HEK293 (cell line): ENCODE results near the gene CHID1.
A peak's percentile ranks its signal among the peaks of the same experiment; 100 is the strongest.

Source experiments
- CTCF ChIA-PET: fragments of 350-600 bp; formaldehyde crosslinking; extraction: SDS; loops from one replicate; lab custom pipeline; 2021; ENCODE audit warnings: antibody characterized with exemption; lab: Yijun Ruan, JAX
- POLR2A ChIA-PET: fragments of 300-600 bp; formaldehyde crosslinking; extraction: SDS; loops from one replicate; lab custom pipeline; 2020; ENCODE audit warnings: antibody characterized with exemption, inconsistent platforms; lab: Yijun Ruan, JAX
- H3K27ac ChIP-seq: fragments of 200-500 bp; sonication (Bioruptor generic); 2 replicates; pipeline ENCODE4 v1.5.1; 2014; ENCODE audit warnings: low read depth, low read length, control low read depth, inconsistent platforms; ENCODE audit errors: extremely low read depth
- H3K36me3 ChIP-seq, 2 experiments: fragments of 200-500 bp in 1 of 2; sonication (Bioruptor generic) in 1 of 2; 1 replicate in 1 of 2; 2 replicates in 1 of 2; pipeline ENCODE4 v1.5.1; 2014 to 2017; ENCODE audit warnings: inconsistent platforms in 2 of 2, low read length in 2 of 2; ENCODE audit not compliant: control insufficient read depth in 2 of 2, insufficient read depth in 1 of 2
- H3K4me1 ChIP-seq: fragments of 200-500 bp; sonication (Bioruptor generic); 2 replicates; pipeline ENCODE4 v1.5.1; 2014; ENCODE audit warnings: mild to moderate bottlenecking, low read length, inconsistent platforms; ENCODE audit not compliant: control insufficient read depth, insufficient read depth
- H3K4me3 ChIP-seq: 2 replicates; pipeline ENCODE4 v1.5.1; 2011; ENCODE audit warnings: low read depth, mild to moderate bottlenecking, control low read depth, low read length, moderate library complexity
- H3K9me3 ChIP-seq: fragments of 200-500 bp; sonication (Bioruptor generic); 2 replicates; pipeline ENCODE4 v1.5.1; 2014; ENCODE audit warnings: low read depth, low read length, inconsistent platforms; ENCODE audit not compliant: control insufficient read depth, insufficient read depth
- GLIS1 ChIP-seq: fragments of 450-650 bp; formaldehyde crosslinking; IDR thresholded peaks from 2 replicates; pipeline ENCODE4 v1.5.1; 2016; ENCODE audit warnings: missing biosample characterization, missing genetic modification characterization
- GLIS2 ChIP-seq: fragments of 450-650 bp; formaldehyde crosslinking; IDR thresholded peaks from 2 replicates; pipeline ENCODE4 v1.5.1; 2016; ENCODE audit warnings: missing biosample characterization, missing genetic modification characterization
- HOXA7 ChIP-seq: sonication (generic); formaldehyde crosslinking; IDR thresholded peaks from 2 replicates; pipeline ENCODE4 v1.8.1; 2022; ENCODE audit warnings: missing genetic modification reagents, borderline replicate concordance
- KLF8 ChIP-seq: fragments of 450-650 bp; formaldehyde crosslinking; IDR thresholded peaks from 2 replicates; pipeline ENCODE4 v1.5.1; 2016; ENCODE audit warnings: missing biosample characterization, missing genetic modification characterization
- PBX3 ChIP-seq: sonication (generic); formaldehyde crosslinking; IDR thresholded peaks from 2 replicates; pipeline ENCODE4 v1.8.1; 2022; ENCODE audit warnings: mild to moderate bottlenecking, moderate library complexity, missing genetic modification reagents
- ZBTB20 ChIP-seq: fragments of 450-650 bp; formaldehyde crosslinking; IDR thresholded peaks from 2 replicates; pipeline ENCODE4 v1.5.1; 2016; ENCODE audit warnings: missing biosample characterization, missing genetic modification characterization
- ZIC2 ChIP-seq: fragments of 450-650 bp; formaldehyde crosslinking; IDR thresholded peaks from 2 replicates; pipeline ENCODE4 v1.5.1; 2016; ENCODE audit warnings: missing biosample characterization, missing genetic modification characterization
- ZNF221 ChIP-seq: fragments of 450-650 bp; formaldehyde crosslinking; IDR thresholded peaks from 2 replicates; pipeline ENCODE4 v1.5.1; 2017; ENCODE audit warnings: missing biosample characterization, missing genetic modification characterization, borderline replicate concordance
- ZNF335 ChIP-seq: fragments of 450-650 bp; formaldehyde crosslinking; conservative IDR thresholded peaks from 2 replicates; pipeline ENCODE4 v1.5.1; 2016; ENCODE audit warnings: missing biosample characterization, missing genetic modification characterization
- ZNF37A ChIP-seq: fragments of 450-650 bp; IDR thresholded peaks from 2 replicates; pipeline ENCODE4 v1.5.1; 2018; ENCODE audit warnings: missing biosample characterization, missing genetic modification characterization
- ZNF561 ChIP-seq: fragments of 450-650 bp; IDR thresholded peaks from 2 replicates; pipeline ENCODE4 v1.5.1; 2018; ENCODE audit warnings: missing biosample characterization, missing genetic modification characterization, borderline replicate concordance
- ZSCAN23 ChIP-seq: fragments of 450-650 bp; formaldehyde crosslinking; IDR thresholded peaks from 2 replicates; pipeline ENCODE4 v1.5.1; 2016; ENCODE audit warnings: missing biosample characterization, missing genetic modification characterization
- TF ChIP-seq, protein P1 (sequence below): fragments of 450-650 bp; formaldehyde crosslinking; IDR thresholded peaks from 2 replicates; pipeline ENCODE4 v1.5.1; 2016; ENCODE audit warnings: missing biosample characterization, missing genetic modification characterization
- TF ChIP-seq, protein P2 (sequence below): fragments of 450-650 bp; formaldehyde crosslinking; IDR thresholded peaks from 2 replicates; pipeline ENCODE4 v1.5.1; 2016; ENCODE audit warnings: missing biosample characterization, missing genetic modification characterization
- TF ChIP-seq, protein P3 (sequence below): fragments of 450-650 bp; formaldehyde crosslinking; IDR thresholded peaks from 2 replicates; pipeline ENCODE4 v1.5.1; 2016; ENCODE audit warnings: missing biosample characterization, missing genetic modification characterization
- TF ChIP-seq, protein P4 (sequence below): fragments of 450-650 bp; formaldehyde crosslinking; IDR thresholded peaks from 2 replicates; pipeline ENCODE4 v1.5.1; 2016; ENCODE audit warnings: missing biosample characterization, missing genetic modification characterization

The CHID1 gene

GRCh38 chr11:911031-911889 lies 650 bp upstream of the CHID1 start:
- no peaks in the 10 kb centered on the region for H3K9me3 ChIP-seq
- H3K4me3 ChIP-seq: peak overlapping the region; percentile 83
- CTCF ChIA-PET: interaction anchor here (0.6 kb wide), 1 partner anchor 356 kb away, joined by 3 read pairs; no protein-coding TSS in a partner anchor
- H3K4me1 ChIP-seq: no peaks in the 10 kb centered on the region
- POLR2A ChIA-PET: interaction anchor here (0.6 to 1.9 kb wide), 9 partner anchors 8 to 127 kb away, joined by 3 to 6 read pairs (median 3); partner anchors contain the start of gene AP2A2
- H3K27ac ChIP-seq: peak overlapping the region; percentile 88
- no peak for TF ChIP-seq ZSCAN23 (tag by site-specific recombination)
- 0 out of 2 replicates have a peak, but pooled peaks have one; percentile 35 for TF ChIP-seq ZNF561 (tag by site-specific recombination)
- TF ChIP-seq, protein P1, sequence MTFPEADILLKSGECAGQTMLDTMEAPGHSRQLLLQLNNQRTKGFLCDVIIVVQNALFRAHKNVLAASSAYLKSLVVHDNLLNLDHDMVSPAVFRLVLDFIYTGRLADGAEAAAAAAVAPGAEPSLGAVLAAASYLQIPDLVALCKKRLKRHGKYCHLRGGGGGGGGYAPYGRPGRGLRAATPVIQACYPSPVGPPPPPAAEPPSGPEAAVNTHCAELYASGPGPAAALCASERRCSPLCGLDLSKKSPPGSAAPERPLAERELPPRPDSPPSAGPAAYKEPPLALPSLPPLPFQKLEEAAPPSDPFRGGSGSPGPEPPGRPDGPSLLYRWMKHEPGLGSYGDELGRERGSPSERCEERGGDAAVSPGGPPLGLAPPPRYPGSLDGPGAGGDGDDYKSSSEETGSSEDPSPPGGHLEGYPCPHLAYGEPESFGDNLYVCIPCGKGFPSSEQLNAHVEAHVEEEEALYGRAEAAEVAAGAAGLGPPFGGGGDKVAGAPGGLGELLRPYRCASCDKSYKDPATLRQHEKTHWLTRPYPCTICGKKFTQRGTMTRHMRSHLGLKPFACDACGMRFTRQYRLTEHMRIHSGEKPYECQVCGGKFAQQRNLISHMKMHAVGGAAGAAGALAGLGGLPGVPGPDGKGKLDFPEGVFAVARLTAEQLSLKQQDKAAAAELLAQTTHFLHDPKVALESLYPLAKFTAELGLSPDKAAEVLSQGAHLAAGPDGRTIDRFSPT (tag by site-specific recombination): no peak
- no peak for TF ChIP-seq HOXA7 (CRISPR knock-in tag)
- no peak for TF ChIP-seq ZNF37A
- peak; percentile 56 for TF ChIP-seq GLIS2
- peak; percentile 33 for TF ChIP-seq ZNF335 (tag by site-specific recombination)
- peak; percentile 27; the same call in 1 of the 2 replicates for TF ChIP-seq ZBTB20 (tag by site-specific recombination)
- TF ChIP-seq, protein P2, sequence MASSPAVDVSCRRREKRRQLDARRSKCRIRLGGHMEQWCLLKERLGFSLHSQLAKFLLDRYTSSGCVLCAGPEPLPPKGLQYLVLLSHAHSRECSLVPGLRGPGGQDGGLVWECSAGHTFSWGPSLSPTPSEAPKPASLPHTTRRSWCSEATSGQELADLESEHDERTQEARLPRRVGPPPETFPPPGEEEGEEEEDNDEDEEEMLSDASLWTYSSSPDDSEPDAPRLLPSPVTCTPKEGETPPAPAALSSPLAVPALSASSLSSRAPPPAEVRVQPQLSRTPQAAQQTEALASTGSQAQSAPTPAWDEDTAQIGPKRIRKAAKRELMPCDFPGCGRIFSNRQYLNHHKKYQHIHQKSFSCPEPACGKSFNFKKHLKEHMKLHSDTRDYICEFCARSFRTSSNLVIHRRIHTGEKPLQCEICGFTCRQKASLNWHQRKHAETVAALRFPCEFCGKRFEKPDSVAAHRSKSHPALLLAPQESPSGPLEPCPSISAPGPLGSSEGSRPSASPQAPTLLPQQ (tag by site-specific recombination): peak; percentile 44; the same call in 1 of the 2 replicates
- 0 out of 2 replicates have a peak, but pooled peaks have one; percentile 12 for TF ChIP-seq PBX3 (CRISPR knock-in tag)
- TF ChIP-seq KLF8 (tag by site-specific recombination): peak; percentile 6; the same call in 1 of the 2 replicates
- peak; percentile 60; the same call in 1 of the 2 replicates for TF ChIP-seq GLIS1 (tag by site-specific recombination)
- TF ChIP-seq, protein P3, sequence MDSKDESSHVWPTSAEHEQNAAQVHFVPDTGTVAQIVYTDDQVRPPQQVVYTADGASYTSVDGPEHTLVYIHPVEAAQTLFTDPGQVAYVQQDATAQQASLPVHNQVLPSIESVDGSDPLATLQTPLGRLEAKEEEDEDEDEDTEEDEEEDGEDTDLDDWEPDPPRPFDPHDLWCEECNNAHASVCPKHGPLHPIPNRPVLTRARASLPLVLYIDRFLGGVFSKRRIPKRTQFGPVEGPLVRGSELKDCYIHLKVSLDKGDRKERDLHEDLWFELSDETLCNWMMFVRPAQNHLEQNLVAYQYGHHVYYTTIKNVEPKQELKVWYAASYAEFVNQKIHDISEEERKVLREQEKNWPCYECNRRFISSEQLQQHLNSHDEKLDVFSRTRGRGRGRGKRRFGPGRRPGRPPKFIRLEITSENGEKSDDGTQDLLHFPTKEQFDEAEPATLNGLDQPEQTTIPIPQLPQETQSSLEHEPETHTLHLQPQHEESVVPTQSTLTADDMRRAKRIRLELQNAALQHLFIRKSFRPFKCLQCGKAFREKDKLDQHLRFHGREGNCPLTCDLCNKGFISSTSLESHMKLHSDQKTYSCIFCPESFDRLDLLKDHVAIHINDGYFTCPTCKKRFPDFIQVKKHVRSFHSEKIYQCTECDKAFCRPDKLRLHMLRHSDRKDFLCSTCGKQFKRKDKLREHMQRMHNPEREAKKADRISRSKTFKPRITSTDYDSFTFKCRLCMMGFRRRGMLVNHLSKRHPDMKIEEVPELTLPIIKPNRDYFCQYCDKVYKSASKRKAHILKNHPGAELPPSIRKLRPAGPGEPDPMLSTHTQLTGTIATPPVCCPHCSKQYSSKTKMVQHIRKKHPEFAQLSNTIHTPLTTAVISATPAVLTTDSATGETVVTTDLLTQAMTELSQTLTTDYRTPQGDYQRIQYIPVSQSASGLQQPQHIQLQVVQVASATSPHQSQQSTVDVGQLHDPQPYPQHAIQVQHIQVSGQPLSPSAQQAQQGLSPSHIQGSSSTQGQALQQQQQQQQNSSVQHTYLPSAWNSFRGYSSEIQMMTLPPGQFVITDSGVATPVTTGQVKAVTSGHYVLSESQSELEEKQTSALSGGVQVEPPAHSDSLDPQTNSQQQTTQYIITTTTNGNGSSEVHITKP (tag by site-specific recombination): peak; percentile 95
- TF ChIP-seq, protein P4, sequence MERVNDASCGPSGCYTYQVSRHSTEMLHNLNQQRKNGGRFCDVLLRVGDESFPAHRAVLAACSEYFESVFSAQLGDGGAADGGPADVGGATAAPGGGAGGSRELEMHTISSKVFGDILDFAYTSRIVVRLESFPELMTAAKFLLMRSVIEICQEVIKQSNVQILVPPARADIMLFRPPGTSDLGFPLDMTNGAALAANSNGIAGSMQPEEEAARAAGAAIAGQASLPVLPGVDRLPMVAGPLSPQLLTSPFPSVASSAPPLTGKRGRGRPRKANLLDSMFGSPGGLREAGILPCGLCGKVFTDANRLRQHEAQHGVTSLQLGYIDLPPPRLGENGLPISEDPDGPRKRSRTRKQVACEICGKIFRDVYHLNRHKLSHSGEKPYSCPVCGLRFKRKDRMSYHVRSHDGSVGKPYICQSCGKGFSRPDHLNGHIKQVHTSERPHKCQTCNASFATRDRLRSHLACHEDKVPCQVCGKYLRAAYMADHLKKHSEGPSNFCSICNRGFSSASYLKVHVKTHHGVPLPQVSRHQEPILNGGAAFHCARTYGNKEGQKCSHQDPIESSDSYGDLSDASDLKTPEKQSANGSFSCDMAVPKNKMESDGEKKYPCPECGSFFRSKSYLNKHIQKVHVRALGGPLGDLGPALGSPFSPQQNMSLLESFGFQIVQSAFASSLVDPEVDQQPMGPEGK (tag by site-specific recombination): 0 out of 2 replicates have a peak, but pooled peaks have one; percentile 10
- TF ChIP-seq ZNF221 (tag by site-specific recombination): no peak
- TF ChIP-seq ZIC2 (tag by site-specific recombination): peak; percentile 52; the same call in 1 of the 2 replicates
- H3K36me3 ChIP-seq: peaks cover 0 to 28% of the 10 kb centered on the region in 2 experiments; a peak in 2 of 3 replicates
